Activated CD4-positive, CD25-positive, alpha-beta regulatory T cell treated with anti-CD3 and anti-CD28 coated beads, Interleukin-2, amount 50 U/mL, for 24 hours (primary cell): ENCODE measurements around the gene MEGF8.
A peak's percentile ranks its signal among the peaks of the same experiment; 100 is the strongest.

Experiments
- ATAC-seq, 2 donors: fragments of 150-1000 bp; cut with Tn5 transposase; one replicate each; pipeline ENCODE4 v1.10.0; 2021; ENCODE audit warnings: mild to moderate bottlenecking in 1 of 2, moderate library complexity in 1 of 2

The MEGF8 gene

DNA sequence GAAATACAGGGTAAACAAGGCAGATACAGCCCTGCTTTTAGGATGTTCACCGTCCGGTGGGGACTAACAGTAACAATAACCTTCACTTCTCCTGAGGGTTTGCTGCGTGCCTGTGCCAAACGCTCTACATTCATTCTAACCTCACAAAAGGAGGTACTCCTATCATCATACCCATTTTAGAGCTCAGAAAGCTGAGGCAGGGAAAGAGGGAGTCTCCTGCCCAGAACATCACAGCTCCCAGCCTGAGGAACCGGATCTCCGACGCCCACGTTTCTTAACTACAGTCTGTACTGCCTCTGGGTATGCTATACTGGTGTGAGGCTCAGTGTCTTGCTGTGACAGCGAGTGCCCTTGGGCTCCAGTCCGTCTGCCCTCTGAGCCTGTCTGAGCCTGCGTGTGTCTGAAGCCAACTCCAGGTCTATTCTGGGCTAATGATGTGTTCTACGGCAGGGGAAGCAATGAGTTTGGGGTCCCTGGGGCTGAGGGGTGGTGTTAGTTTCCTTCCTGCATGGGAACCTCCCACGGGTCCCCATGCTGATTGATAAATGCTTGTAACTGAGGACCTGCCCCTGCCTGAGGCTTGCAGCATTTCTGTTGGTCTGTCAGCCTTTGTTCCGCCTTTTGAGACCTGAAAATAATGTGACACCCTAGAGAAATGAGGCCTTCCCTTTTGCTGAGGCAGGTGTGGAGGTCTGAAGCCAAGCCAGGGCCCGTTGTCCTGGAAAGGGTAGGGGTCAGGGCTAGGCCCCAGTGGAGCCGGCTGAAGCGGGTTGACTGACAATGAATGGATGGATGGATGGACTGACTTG, 96.9 kb downstream of the MEGF8 start:
- no peak for ATAC-seq

DNA sequence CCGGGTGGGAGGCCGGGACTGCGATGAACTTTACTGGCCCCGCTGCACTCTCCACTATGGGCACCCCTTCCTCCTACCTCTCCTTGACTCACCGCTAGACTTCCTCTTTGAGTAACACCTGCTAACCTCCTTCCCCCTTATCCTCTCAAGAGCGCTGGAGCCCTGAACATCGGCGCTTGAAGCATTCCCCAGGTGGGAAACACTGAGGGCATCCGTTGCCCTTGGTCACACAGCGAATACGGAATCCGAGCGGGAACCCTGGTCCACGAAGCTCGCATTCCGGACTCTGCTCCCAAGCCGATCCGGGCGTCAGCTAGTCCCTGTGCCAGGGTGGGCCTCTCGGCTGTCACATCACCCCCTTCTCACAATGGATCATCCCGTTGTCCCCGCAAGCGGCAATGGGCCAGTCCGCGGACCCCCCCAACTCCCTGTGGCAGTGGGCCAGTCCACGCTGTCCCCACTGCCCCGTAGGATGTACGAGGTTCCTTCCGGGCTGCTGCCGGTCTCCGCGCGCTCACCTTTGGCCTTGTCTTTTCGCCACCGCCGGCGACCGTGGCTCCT, 97.5 kb downstream of the MEGF8 start:
- ATAC-seq, result peak; percentile 58 to 64

- peak; percentile 92 to 95 for ATAC-seq
These were observed 98.3 kb downstream of the MEGF8 start for GRCh38 chr19:42423462-42424344.

DNA sequence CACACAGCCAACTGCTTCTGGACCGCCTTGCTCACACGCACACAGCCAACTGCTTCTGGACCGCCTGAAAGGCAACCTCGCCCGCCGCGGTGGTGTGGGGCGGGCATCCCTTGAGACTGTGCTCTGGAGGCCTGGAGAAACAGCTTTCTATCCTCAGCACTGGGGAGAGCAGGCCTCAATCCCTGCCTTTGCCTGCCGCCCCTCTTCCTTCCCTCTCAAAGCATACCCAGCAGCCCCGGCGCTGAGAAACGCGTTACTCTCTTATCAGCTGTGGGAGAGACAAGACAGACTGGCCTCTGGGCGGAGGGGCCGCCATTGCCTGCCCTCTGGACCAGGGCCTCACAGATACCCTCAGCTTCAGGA, 98.9 kb downstream of the MEGF8 start:
- no peak for ATAC-seq

DNA sequence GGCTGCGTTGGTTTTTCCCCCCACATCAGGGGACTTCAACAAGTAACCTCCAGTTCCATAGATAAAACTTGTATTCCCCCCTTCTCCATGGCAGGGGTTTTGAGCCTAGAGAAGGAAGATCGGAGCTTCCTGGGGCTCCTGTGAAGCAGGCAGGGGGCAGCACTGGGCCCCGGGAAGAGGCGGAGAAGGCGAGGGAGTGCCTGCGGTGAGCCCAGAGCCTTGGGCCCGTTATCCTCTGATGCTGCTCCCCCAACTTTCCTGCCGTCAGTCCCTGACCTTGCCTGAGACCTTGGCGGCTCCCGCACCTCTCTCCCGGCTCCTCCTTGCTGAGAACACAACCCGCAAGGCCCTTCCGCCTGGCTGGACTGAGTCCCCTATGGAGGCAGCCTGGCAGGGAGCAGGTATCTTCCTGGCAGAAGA, 99.3 kb downstream of the MEGF8 start:
- no peak for ATAC-seq

- ATAC-seq, result no peak
These were observed 101.2 kb downstream of the MEGF8 start for GRCh38 chr19:42426643-42427042.

DNA sequence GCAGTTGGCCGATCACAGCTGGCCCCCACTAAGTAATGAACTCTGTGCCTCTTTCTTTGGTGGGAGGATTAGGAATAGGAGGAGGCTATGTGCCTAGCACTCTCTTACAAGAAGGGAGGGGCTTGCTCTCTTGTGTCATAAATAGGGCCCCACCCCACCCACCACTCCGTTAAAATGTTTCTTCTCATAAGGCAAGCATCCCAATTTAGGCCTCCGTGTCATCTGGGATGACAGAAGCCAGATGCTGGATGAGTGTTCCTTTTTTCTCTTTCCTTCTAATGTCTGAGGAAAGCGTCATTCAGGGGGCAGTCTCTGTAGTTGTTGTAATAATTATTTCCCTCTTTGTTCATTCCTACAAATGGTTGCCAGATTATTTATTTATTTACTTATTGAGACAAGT, 101.9 kb downstream of the MEGF8 start, which contains the start of gene LIPE:
Gene LIPE, minus strand, starts transcription at position 76 of the 400 bp plus-strand sequence. CDS start 239 bp downstream, outside the sequence.
- ATAC-seq, result no peak
